Effector memory CD8-positive, alpha-beta T cell (primary cell): ENCODE results near the gene SYTL3.
A peak's percentile ranks its signal among the peaks of the same experiment; 100 is the strongest.
"Not testable (repeated sequence)": the region's sequence is repeated elsewhere in the genome, so short reads cannot be mapped to it uniquely, and the experiment has no call there.

Experiments used
- ATAC-seq: fragments of 150-1000 bp; cut with Tn5 transposase; replicated peaks from 2 replicates; pipeline ENCODE4 v1.10.0; 2021; ENCODE audit warnings: mild to moderate bottlenecking, moderate library complexity
- DNase-seq, 3 experiments: peaks; one replicate each; pipeline ENCODE4 v3.0.0; 2021
- H3K27ac Mint-ChIP-seq, 2 donors: one replicate each; pipeline ENCODE4 v1.8.0; 2022; ENCODE audit warnings: mild to moderate bottlenecking in 2 of 2, mixed read lengths in 2 of 2, moderate library complexity in 2 of 2
- H3K27me3 Mint-ChIP-seq, 2 donors: one replicate each; pipeline ENCODE4 v1.8.0; 2022; ENCODE audit warnings: mixed read lengths in 2 of 2
- H3K36me3 Mint-ChIP-seq: one replicate; pipeline ENCODE4 v1.8.0; 2022; ENCODE audit warnings: mild to moderate bottlenecking, moderate library complexity, mixed read lengths; ENCODE audit not compliant: insufficient read depth
- H3K4me1 Mint-ChIP-seq, 2 donors: one replicate each; pipeline ENCODE4 v1.8.0; 2022; ENCODE audit warnings: low read depth in 2 of 2, mixed read lengths in 2 of 2
- H3K4me3 Mint-ChIP-seq, 2 donors: one replicate each; pipeline ENCODE4 v1.8.0; 2022; ENCODE audit warnings: mild to moderate bottlenecking in 2 of 2, mixed read lengths in 2 of 2, moderate library complexity in 2 of 2
- H3K9me3 Mint-ChIP-seq, 2 donors: one replicate each; pipeline ENCODE4 v1.8.0; 2022; ENCODE audit warnings: mixed read lengths in 2 of 2
- total RNA-seq, 9 experiments: gene quantifications; one replicate each; lab custom pipeline; 2026; lab: John Stamatoyannopoulos, UW

SYTL3 gene, protein sequence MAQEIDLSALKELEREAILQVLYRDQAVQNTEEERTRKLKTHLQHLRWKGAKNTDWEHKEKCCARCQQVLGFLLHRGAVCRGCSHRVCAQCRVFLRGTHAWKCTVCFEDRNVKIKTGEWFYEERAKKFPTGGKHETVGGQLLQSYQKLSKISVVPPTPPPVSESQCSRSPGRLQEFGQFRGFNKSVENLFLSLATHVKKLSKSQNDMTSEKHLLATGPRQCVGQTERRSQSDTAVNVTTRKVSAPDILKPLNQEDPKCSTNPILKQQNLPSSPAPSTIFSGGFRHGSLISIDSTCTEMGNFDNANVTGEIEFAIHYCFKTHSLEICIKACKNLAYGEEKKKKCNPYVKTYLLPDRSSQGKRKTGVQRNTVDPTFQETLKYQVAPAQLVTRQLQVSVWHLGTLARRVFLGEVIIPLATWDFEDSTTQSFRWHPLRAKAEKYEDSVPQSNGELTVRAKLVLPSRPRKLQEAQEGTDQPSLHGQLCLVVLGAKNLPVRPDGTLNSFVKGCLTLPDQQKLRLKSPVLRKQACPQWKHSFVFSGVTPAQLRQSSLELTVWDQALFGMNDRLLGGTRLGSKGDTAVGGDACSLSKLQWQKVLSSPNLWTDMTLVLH
- total RNA-seq = 39.7 to 143 (median 70.3) reads per million in 9 experiments

GRCh38 chr6:158649289-158650143, at the start of gene SYTL3:
SYTL3 (plus strand) TSS chr6:158650054; CDS start chr6:158663269, 13,215 bp downstream.
- ATAC-seq = peak; percentile 64
- DNase-seq = peak; percentile 80 to 82 (median 80)
- H3K36me3 Mint-ChIP-seq = peaks cover 52% of the 10 kb centered on the region
- no peaks in the 10 kb centered on the region for H3K9me3 Mint-ChIP-seq
- H3K27me3 Mint-ChIP-seq = no peaks in the 10 kb centered on the region
- H3K4me1 Mint-ChIP-seq = peaks cover 48 to 53% of the 10 kb centered on the region in 2 donors
- H3K4me3 Mint-ChIP-seq = peak within 1 kb of the TSS; percentile 80 to 86
- H3K27ac Mint-ChIP-seq = peak within 1 kb of the TSS; percentile 96 to 97

DNA sequence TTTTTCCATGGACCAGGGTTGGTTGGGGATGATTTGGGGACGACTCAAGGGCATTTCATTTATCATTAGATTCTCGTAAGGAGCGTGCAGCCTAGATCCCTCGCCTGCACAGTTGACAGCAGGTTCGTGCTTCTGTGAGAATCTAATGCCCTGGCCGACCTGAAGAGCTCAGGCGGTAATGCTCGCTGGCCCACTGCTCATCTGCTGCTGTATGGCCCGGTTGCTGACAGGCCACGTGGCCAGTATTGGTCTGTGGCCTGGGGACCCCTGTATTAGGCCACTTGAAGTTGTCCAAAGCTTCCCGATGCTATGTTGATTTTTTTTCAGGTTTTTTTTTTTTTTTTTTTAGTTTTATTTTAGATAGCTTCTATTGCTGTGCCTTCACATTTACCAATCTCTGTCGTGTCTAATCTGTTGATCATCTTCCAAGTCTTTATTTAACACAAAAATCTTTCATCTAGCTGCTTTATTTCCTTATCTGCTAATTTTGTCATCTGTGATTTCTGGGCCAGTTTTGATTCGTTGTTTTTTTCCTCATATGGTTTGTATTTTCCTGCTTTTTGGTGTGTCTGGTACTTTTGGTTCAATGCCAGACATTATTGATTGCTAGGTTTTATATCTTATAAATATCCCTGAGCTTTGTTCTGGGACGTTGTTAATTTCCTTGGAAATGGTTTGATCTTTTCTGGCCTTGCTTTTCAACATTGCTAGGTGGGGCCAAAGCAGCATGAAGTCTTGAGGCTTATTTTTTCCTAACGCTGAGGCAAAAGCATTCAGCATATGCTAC, 46.4 kb upstream of the SYTL3 start:
- ATAC-seq (no peak), DNase-seq (no peak)
- Mint-ChIP-seq H3K9me3 (no peaks in the 10 kb centered on the region), H3K4me3 (no peak overlapping the region), H3K36me3 (peaks cover 72% of the 10 kb centered on the region), H3K4me1 (peaks cover 13 to 25% of the 10 kb centered on the region in 2 donors), H3K27ac (peak overlapping the region; percentile 59 to 70), H3K27me3 (no peaks in the 10 kb centered on the region)

- DNase-seq (no peak), ATAC-seq (no peak)
- peaks cover 13 to 23% of the 10 kb centered on the region in 2 donors for H3K4me1 Mint-ChIP-seq
- H3K4me3 Mint-ChIP-seq = no peak overlapping the region
- H3K36me3 Mint-ChIP-seq = peaks cover 72% of the 10 kb centered on the region
- H3K27me3 Mint-ChIP-seq = no peaks in the 10 kb centered on the region
- peak overlapping the region in 1 of 2 donors; percentile 59 for H3K27ac Mint-ChIP-seq
- H3K9me3 Mint-ChIP-seq = no peaks in the 10 kb centered on the region
Observed at GRCh38 chr6:158604048-158604406, 45.8 kb upstream of the SYTL3 start.

GRCh38 chr6:158605266-158605878, 44.5 kb upstream of the SYTL3 start:
- no peak overlapping the region for H3K4me3 Mint-ChIP-seq
- no peaks in the 10 kb centered on the region for H3K27me3 Mint-ChIP-seq
- peaks cover 72% of the 10 kb centered on the region for H3K36me3 Mint-ChIP-seq
- DNase-seq = peak; percentile 44 to 58 (median 46)
- peaks cover 11 to 21% of the 10 kb centered on the region in 2 donors for H3K4me1 Mint-ChIP-seq
- no peaks in the 10 kb centered on the region for H3K9me3 Mint-ChIP-seq
- H3K27ac Mint-ChIP-seq = peak overlapping the region; percentile 59 to 86
- ATAC-seq = peak; percentile 62

DNA sequence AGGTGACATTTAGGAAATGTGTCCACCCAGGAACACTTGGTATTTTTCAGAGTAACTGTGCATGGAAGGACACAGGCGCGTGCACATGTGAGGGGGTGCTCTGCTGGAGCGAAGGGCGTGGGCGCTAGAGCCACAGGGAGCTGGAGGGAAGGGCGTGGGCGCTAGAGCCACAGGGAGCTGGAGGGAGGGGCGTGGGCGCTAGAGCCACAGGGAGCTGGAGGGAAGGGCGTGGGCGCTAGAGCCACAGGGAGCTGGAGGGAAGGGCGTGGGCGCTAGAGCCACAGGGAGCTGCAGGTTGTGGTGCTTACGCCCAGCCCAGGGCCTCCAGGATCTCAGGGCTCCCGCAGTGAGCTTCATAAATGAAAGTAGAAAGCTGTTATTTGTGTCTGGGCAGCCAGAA, 43.8 kb upstream of the SYTL3 start:
- not testable (repeated sequence) for ATAC-seq, H3K4me3 Mint-ChIP-seq, DNase-seq, H3K9me3 Mint-ChIP-seq, H3K27me3 Mint-ChIP-seq
- H3K4me1 Mint-ChIP-seq = peaks cover 13 to 21% of the 10 kb centered on the region in 2 donors
- H3K27ac Mint-ChIP-seq = peak overlapping the region; percentile 59 to 86
- peaks cover 72% of the 10 kb centered on the region for H3K36me3 Mint-ChIP-seq

DNA sequence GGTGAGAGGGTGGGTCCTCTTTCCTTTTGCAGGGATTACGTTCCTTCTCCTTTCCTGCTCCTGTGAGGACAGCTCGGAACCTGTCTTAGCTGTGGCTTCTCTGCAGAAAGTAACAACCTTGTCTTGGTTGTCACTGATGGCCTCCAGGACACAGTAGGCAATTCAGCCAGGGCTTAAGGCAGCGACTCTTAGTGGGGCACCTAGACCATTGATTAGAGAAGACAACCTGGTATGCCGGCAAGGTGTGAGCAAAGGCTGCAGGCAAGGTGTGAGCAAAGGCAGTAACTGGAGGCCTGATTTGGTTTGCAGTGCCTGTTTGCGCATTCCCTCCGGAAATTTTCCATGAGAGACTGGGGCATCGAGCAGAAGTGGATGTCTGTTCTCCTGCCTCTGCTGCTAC, 42.9 kb upstream of the SYTL3 start:
- no peaks in the 10 kb centered on the region for H3K27me3 Mint-ChIP-seq
- peaks cover 16 to 21% of the 10 kb centered on the region in 2 donors for H3K4me1 Mint-ChIP-seq
- no peak for DNase-seq
- peaks cover 76% of the 10 kb centered on the region for H3K36me3 Mint-ChIP-seq
- no peaks in the 10 kb centered on the region for H3K9me3 Mint-ChIP-seq
- ATAC-seq = no peak
- no peak overlapping the region for H3K4me3 Mint-ChIP-seq
- H3K27ac Mint-ChIP-seq = no peak overlapping the region

- no peak for DNase-seq
- Mint-ChIP-seq H3K9me3 (no peaks in the 10 kb centered on the region), H3K27me3 (no peaks in the 10 kb centered on the region), H3K4me1 (peaks cover 16 to 21% of the 10 kb centered on the region in 2 donors), H3K4me3 (no peak overlapping the region), H3K36me3 (peaks cover 83% of the 10 kb centered on the region), H3K27ac (no peak overlapping the region)
- ATAC-seq = no peak
Observed at GRCh38 chr6:158607411-158608170, 42.3 kb upstream of the SYTL3 start.

GRCh38 chr6:158608221-158608620, 41.6 kb upstream of the SYTL3 start:
- Mint-ChIP-seq H3K27ac (no peak overlapping the region), H3K36me3 (peaks cover 79% of the 10 kb centered on the region), H3K4me1 (peaks cover 13 to 16% of the 10 kb centered on the region in 2 donors), H3K27me3 (no peaks in the 10 kb centered on the region), H3K4me3 (no peak overlapping the region), H3K9me3 (no peaks in the 10 kb centered on the region)
- no peak for DNase-seq
- no peak for ATAC-seq

DNA sequence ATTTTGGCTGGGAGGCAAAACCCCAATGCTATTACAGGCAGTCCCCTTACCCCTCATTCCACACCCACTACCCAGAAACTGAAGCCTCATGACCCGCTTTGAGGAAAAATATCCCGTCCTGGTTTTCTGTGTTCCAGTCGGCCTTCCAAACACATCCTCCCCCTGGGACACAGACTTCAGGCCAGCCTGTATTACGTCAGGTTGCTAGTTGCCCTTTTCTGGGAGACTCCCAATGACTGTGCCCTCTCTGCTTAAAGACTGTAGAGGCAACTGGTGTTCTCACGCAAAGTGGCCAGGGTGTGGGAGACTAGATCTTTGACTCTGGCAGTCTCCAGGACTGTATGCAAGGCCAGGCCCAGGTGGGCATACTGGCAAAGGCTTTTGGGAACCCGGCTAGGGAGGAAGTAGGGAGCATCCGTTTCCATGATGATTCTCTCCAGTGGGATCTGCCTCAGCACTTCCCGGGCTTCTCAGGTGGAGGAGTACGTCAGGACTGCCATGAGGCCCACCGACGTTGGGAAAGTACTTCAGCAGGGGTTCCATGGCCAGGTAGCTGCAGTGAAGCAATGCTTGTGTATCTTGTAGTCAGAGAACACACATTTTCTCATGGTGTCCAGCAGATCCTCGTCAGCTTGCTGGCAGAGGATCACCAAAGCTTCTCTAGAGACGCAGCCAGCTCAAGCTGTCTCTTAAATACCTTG, 40.2 kb upstream of the SYTL3 start:
- H3K9me3 Mint-ChIP-seq = no peaks in the 10 kb centered on the region
- ATAC-seq (no peak), DNase-seq (no peak)
- H3K27ac Mint-ChIP-seq = peak overlapping the region; percentile 59 to 78
- H3K27me3 Mint-ChIP-seq = no peaks in the 10 kb centered on the region
- H3K4me1 Mint-ChIP-seq = peaks cover 6 to 7% of the 10 kb centered on the region in 2 donors
- H3K4me3 Mint-ChIP-seq = no peak overlapping the region
- peaks cover 71% of the 10 kb centered on the region for H3K36me3 Mint-ChIP-seq

DNA sequence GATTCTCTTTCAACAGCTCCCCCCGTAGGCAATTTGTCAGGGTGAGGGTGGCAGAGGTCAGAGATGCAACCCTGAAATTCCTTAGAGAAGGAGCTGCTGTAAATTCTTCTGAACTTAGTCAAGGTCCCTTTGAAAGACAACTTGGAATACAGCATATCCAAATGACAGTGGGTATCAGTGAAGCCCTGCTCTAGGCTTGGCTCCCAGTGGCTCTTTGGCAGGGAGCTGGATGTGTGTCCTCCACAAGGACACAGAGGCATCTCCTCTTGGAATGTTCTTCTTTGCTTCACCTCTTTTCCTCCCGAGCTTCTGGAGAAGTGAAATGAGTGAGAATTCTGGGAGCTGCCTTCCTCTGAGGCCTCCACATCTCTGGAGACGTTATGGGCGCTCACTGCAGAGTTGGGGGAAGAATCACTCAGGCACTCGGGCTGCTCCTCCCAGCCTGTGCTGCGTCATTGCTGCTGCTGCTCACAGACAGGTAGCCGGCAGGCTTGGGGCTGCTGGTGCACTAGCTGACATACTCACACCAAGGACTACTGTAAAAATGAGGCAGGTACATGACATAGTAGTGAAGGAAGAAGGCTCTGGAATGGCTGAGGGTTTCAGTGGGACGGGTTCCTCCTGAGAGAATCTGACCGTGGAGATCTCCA, 39.4 kb upstream of the SYTL3 start:
- peak overlapping the region; percentile 34 to 59 for H3K27ac Mint-ChIP-seq
- peaks cover 62% of the 10 kb centered on the region for H3K36me3 Mint-ChIP-seq
- DNase-seq (no peak), ATAC-seq (no peak)
- no peaks in the 10 kb centered on the region for H3K9me3 Mint-ChIP-seq
- no peak overlapping the region for H3K4me3 Mint-ChIP-seq
- peaks cover 4 to 9% of the 10 kb centered on the region in 2 donors for H3K4me1 Mint-ChIP-seq
- H3K27me3 Mint-ChIP-seq = no peaks in the 10 kb centered on the region

GRCh38 chr6:158611039-158611438, 38.8 kb upstream of the SYTL3 start:
- Mint-ChIP-seq H3K36me3 (peaks cover 58% of the 10 kb centered on the region), H3K27ac (peak overlapping the region; percentile 34 to 59), H3K9me3 (no peaks in the 10 kb centered on the region), H3K4me3 (no peak overlapping the region), H3K27me3 (no peaks in the 10 kb centered on the region), H3K4me1 (peaks cover 4 to 7% of the 10 kb centered on the region in 2 donors)
- DNase-seq (no peak), ATAC-seq (no peak)
